Stimulated activated naive CD4-positive, alpha-beta T cell (primary cell): ENCODE results near the gene PTPRB.
"Not testable (repeated sequence)": the region's sequence is repeated elsewhere in the genome, so short reads cannot be mapped to it uniquely, and the experiment has no call there.

Experiments
- DNase-seq, 6 experiments: peaks; one replicate each; lab custom pipeline; 2025; lab: John Stamatoyannopoulos, UW

PTPRB gene

DNA sequence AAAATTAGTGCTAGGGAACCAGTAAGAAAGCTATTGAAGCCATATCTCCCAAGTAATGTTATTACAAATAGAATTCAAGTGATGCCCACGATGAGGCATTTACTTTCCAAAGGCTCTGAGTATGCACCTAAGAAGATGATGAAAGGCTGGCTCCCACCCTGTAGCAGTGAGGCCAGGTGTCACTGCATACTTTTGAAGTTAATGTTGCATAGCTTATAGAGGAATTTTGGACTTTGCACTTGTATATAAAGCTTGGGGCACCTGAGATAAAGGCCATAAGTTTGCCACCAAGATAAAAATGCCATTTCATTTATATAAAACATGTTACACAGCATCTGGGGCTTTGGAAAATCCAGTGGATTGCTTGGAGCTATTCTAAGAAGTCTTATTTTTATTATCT lies 96.2 kb downstream of the PTPRB start:
- DNase-seq = no peak

DNA sequence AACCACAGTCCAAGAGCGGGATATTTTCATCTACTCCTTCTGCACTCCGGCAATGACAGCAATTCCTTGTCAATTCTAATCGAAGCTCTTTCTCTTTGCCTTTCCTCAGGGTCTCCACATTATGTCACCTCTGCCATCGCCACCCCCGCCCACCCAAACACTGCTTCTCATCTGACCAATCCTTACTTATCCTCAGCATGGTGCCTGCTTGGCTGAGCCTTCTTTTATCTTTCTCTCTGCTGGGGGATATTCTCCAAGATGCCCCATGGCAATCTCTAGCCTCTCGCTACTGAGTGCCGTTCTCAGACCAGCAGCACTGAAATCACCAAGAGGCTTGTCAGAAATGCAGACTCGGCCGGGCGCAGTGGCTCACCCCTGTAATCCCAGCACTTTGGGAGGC lies 100.6 kb downstream of the PTPRB start:
- no peak for DNase-seq

DNA sequence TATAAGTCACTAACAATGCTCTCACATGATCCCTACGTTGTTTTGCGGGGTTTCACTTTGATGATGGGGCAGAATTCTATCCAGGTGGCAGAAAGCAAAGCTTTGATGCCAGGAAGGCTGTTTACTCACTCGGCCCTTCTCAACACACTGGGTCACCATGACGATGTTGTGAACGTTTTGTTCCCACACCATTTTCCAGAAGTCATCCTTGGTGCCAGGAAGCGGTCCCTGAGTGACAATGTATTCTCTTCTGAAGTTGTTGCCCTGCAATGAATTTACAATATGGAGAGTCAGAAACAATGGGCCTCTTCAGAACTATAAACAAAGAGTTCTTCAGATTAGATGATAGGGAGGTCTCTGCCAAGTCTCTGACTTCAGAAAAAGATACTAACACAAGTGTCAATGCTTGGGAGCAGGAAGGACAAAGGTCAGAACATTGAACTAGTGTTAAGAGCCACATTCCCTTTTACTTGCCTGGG lies 101.3 kb downstream of the PTPRB start:
- DNase-seq = no peak

DNA sequence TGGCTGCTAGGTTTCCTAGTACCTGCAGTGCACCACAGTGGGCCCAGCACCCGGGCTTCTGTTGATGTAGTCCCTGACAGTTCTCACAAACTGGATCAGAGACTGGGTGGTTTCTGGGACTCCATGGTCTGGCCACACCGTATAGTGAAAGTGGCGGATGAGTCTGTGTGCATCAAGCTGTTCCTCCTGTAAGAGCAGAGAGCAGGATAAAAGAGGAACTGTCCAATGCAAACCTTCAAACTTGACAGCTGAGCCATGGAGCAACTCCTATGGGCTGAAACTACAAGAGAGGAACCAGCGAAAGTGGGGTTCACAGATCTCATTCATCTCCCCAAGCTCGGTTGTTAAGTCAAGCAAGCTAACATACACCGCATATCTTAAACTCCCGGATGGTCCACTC lies 102.8 kb downstream of the PTPRB start:
- DNase-seq = no peak

DNA sequence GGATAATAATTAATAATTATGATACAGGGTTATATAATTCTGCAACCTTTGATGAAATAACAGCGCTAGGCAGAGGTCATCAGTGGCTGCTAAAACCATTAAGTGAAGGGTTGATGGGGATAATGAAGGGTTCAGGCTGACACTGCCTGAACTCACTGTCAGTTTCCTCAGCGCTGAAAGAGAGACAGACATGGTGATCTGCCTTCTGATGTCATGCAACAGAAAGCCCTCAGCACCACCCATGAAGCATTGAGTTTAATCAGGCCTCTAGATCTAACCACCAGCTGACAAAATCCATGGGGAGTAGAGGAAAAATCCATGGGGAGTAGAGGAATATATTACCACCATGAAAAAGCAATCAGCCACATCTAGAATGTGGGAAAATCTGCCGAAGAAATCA lies 107.6 kb downstream of the PTPRB start:
- no peak for DNase-seq

DNA sequence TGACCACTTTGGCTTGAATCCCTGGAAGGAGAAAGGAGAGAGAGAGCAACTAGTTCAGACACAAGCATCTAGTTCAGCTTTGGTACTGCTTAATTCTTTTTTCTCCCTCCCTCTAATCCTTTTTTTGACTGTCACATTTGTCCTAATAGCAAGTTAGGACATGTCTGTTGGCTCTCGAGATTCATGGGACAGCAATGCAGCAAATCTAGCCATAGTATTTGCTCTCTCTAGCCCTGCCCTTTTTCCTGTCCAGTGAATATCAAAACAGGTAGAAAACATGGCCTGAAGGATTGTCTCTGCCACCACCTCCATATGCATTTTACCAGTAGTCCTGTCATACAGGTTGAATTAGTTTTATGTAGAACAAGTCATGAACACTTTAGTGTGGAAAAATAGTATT lies 116.4 kb downstream of the PTPRB start:
- DNase-seq = no peak

DNA sequence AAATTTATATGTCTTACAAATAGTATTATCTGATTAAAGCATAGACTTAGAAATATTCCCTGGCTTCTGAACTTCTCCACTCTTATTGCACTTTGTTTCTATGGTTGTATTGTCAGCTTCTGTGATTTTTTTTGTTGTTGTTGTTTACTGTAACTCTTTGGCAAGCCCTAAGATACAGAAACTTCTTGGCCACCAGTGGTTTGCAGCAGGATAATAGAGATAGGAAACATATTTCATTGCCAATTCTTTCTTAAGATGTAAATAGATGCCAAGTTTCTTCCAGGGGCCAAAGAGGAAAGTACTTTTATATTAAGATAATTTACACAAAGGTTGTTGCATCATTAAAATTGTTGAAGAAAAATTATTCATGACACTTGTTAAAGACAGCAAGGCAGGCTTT lies 123.8 kb downstream of the PTPRB start:
- DNase-seq = no peak

DNA sequence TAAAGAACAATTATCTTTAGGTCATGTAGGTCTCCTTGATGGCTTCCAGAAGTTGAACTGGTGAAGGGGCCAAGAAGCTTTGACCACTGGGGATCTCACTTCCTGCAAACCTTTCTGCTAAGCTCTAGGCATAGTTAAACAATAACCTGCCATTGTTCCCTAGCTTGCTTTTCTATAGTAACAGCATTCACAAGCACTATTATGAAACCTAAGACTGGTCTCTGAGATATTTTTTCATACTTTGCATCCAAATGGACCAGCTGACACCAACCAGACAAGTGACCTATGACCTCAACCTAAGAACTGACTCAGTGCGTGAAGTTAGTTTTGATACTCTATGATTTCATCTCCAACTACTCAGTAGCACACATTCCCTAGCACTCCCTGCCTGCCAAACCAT lies 129.1 kb downstream of the PTPRB start:
- no peak for DNase-seq

DNA sequence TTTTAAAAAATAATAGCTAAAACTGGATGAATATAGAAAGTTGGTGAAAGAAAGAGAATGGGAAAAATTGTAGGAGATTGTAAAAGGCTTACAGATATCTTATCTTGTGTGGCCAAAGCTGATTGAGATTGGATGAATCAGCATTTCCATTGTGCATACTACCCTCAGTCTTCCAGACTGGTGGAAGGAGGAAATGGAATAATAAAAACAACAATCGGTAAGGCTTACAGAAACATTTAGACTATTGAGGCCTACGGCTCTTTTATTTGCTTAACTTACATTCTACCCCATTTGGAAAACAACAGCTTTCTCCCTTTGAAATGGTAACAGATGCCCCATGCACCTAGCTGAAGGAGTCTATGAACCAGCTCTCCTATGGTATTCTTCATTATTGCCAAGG lies 129.8 kb downstream of the PTPRB start:
- DNase-seq = no peak

DNA sequence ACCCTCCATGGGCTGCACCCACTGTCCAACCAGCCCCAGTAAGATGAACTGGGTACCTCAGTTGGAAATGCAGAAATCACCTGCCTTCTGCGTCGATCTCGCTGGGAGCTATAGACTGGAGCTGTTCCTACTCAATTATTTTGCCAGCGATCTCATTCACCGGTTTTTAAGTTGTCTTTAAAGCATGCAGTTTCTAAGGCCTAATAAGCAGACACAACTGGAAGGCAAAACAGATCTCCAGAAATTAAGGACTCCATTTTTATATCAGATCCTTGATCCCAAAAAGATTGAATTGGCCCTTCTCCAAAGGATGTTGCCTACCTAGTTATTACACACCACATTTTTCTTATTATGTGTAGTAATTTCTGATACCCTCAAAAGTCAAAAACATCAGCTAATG lies 139.7 kb downstream of the PTPRB start:
- no peak for DNase-seq

DNA sequence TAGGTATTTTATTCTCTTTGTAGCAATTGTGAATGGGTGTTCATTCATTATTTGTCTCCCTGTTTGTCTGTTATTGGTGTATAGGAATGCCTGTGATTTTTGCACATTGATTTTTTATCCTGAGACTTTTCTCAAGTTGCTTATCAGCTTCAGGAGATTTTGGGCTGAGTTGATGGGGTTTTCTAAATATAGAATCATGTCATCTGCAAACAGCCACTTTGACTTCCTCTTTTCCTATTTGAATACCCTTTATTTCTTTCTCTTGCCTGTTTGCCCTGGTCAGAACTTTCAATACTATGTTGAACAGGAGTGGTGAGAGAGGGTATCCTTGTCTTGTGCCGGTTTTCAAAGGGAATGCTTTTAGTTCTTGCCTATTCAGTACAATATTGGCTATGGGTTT lies 144.3 kb downstream of the PTPRB start:
- DNase-seq = not testable (repeated sequence)

DNA sequence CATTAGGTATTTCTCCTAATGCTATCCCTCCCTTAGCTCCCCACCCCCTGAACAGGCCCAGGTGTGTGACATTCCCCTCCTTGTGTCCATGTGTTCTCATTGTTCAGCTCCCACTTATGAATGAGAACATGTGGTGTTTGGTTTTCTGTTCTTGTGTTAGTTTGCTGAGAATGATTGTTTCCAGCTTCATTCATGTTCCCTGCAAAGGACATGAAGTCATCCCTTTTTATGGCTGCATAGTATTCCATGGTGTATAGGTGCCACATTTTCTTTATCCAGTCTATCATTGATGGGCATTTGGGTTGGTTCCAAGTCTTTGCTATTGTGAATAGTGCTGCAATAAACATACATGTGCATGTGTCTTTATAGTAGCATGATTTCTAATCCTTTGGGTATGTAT lies 146.3 kb downstream of the PTPRB start:
- not testable (repeated sequence) for DNase-seq

DNA sequence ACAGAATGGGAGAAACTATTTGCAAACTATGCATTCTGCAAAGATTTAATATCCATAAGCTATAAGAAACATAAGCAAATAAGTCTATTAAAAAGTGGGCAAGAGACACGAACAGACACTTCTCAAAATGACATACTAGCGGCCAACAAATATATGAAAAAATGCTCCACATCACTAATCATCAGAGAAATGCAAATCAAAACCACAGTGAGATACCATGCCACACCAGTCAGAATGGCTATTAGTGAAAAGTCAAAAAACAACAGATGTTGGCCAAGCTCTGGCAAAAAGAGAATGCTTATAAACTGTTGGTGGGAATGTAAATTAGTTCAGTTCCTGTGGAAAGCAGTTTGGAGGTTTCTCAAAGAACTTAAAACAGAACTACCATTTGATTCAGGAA lies 149.8 kb downstream of the PTPRB start:
- no peak for DNase-seq

DNA sequence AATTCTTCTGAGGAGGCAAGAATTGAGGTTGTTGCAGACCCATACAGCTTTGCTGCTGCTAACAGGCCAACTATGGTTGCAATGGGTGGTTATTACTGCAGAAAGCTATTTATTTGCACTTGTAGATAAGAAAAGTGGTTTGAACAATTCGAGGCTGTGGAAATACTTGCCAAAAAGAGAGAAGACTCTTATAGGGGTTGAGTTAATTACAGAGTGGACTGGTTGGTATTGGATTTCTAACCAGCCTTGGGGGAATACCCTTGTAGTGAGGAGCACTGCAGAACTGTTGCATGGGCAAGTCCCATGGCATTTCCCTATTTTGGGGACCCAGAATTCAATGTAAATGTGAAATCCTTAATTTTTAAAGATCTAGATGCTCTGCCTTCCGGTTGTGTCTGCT lies 150.6 kb downstream of the PTPRB start:
- DNase-seq = no peak

DNA sequence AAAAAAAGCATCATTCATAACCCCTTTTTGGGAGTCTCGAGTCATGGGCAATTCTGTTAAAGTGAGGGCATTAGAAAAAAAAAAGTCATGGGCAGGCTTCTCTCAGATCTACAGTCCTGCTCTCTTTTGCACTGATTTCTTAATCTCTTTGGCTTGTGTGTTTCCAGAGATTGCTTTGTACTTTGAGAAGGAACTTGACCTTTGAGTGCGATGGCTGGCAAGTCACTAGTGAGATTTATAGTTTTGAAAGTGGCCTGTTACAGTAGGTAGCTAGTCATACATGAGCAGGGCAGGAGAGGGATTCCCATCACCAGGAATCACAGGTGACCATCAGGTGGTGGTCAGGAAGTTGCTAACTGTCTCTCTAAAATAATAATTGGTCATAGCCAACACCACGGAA lies 151.5 kb downstream of the PTPRB start:
- no peak for DNase-seq

DNA sequence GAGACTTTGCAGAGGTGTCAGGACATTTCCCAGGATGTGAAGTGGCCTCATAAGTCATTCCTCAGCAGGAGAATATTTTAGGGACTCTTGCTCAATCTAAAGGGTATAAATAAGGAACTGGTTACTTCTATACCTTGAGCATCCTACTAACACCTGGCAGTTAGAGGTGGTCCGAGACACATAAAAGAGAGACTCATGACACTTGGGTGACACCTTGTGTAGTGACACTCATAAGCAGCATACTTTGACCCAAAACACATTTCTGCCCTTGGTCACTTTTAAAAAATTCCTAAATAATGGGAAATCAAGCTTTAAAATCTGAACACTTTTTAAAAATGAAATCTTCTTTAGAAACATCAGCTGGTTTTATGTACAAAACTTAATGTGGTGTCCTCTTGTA lies 152.8 kb downstream of the PTPRB start:
- DNase-seq = no peak

DNA sequence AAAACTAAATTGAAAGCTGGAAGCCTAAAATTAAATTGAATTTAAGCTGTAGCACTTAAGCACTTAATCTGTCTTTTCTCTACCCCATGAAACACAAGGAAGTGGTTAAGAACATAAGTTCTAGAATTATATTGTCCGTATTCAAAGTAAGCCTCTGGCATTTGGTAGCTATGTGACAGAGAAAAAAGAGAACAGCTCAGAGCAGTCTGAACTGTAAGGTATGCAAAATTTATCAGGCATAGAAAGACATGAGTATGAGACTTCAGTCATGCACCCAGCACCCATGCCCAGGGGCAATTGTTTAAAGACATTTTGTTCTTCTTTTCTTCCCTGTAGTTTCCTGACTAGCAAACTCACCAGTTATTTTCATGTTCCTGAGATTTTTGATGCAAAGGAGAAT lies 154.5 kb downstream of the PTPRB start:
- DNase-seq = no peak

DNA sequence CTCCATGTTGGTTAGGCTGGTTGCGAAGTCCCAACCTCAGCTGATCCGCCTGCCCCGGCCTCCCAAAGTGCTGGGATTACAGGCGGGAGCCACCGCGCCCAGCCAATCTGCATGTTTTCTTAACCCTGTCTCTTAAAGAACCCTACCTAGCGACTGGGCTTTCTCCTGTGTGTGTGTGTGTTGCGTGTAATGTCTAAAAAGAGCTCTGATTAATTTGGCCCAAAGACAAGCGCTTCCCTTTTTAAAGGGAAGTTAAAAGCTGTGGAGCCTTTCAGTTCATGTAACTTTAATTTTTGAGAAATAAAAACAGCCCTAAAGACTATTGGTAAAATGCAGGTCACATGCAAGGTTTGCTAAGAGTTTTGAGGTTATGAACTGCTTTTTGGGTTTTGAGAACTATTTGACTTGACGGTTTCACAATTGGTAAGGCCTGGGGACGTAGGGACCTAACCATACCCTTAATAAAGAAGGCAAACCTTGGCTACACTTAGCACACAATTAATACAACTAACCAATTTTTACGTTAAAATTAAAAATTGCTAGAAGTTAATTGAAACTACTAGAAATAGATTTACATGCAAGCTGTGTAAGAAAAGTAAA lies 167.9 kb downstream of the PTPRB start:
- DNase-seq = no peak

DNA sequence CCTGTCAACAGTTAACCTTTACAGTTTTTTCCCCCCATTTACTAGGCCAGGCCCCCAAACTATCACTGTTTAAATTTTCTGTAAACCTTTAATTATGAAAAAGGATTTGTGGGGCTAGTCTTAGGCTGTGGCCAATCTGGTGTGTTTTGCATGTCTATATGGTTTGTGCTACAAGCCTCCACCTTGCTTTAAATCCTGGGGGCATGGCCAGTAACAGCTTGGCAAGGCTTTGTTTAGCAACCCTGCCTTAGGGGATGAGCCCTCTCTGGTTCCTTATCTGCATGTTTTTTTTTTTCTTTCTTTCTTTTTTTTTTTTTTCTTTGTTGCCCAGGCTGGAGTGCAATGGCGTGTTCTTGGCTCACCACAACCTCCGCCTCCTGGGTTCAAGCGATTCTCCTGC lies 168.5 kb downstream of the PTPRB start:
- DNase-seq = no peak

DNA sequence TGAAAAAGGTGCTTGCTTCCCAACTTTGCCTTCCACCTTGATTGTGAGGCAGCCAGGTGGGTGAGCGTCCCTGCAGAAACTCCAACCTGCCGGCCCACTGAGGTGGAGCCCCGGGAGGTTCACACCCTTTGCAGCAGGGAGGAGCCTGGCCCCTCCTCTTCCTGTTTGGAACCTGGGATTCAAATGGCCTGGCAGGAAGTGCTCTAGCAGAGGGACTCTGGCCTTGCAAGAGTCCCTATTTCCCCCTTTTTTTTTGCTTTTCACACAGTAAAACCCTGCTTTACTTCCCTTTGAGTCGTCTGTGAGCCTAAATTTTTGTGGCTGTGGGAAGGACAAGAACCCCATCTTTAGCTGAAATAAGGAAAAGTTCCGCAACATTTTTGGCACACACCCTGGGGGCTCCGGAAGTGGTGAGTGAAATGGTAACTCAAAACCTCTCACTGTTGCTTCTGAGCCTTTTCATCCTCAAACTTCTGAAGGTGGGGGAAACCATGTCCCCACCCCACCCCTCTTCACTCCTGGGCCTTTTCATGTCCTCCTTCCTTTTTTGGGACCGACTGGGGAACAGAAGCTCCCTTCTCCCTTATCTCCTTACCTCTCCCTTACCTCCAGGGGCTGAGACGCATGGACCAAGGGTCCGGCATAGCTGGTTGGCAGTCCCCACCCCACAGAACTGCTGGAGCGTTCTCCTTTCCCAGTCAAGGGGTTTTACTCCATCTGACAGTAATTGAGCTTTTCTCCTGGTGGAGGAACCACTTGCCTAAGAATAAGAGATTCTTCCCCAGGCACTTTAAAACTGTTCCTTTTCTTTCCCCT lies 169.1 kb downstream of the PTPRB start:
- no peak for DNase-seq

DNA sequence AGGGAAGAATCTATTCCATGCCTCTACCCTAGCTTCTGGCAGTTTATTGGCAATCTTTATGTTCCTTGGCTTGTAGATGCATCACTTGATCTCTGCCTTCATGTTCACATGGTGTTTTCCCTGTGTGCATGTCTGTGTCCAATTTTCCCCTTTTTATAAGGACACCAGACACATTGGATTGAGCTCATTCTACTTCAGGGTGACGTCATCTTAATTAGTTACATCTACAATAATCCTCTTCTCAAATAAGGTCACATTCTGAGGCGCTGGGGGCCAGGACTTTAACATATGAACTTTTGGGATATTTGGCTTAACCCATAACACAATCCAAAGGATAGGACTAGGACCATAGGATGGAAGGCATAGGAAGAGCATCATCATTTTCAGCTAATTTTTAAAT lies 169.8 kb downstream of the PTPRB start:
- DNase-seq = no peak

DNA sequence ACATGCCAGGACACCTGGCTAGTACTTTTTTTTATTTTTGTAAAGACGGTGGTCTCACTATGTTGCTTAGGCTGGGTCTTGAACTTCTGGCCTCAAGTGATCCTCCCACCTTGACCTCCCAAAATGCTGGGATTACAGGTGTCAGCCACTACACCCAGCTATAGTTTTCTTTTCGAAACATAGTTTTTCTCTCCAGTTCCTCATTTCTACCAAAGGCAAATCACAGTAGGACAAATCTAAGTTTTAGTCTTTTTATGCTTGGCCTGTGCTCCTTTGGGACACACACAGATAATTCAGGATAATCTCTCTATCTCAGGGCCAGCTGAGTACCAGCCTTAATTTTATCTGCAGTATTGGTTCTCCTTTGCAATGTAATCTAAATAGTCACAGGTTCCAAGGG lies 170.5 kb downstream of the PTPRB start:
- DNase-seq = no peak
